HEK293 (cell line): ENCODE results near the gene NPDC1.

Experiments
- CTCF ChIA-PET: fragments of 350-600 bp; formaldehyde crosslinking; extraction: SDS; loops from one replicate; lab custom pipeline; 2021; ENCODE audit warnings: antibody characterized with exemption; lab: Yijun Ruan, JAX
- POLR2A ChIA-PET: fragments of 300-600 bp; formaldehyde crosslinking; extraction: SDS; loops from one replicate; lab custom pipeline; 2020; ENCODE audit warnings: antibody characterized with exemption, inconsistent platforms; lab: Yijun Ruan, JAX
- H3K27ac ChIP-seq: fragments of 200-500 bp; sonication (Bioruptor generic); 2 replicates; pipeline ENCODE4 v1.5.1; 2014; ENCODE audit warnings: low read depth, low read length, control low read depth, inconsistent platforms; ENCODE audit errors: extremely low read depth
- H3K36me3 ChIP-seq, 2 experiments: fragments of 200-500 bp in 1 of 2; sonication (Bioruptor generic) in 1 of 2; 1 replicate in 1 of 2; 2 replicates in 1 of 2; pipeline ENCODE4 v1.5.1; 2014 to 2017; ENCODE audit warnings: inconsistent platforms in 2 of 2, low read length in 2 of 2; ENCODE audit not compliant: control insufficient read depth in 2 of 2, insufficient read depth in 1 of 2
- H3K4me1 ChIP-seq: fragments of 200-500 bp; sonication (Bioruptor generic); 2 replicates; pipeline ENCODE4 v1.5.1; 2014; ENCODE audit warnings: mild to moderate bottlenecking, low read length, inconsistent platforms; ENCODE audit not compliant: control insufficient read depth, insufficient read depth
- H3K4me3 ChIP-seq: 2 replicates; pipeline ENCODE4 v1.5.1; 2011; ENCODE audit warnings: low read depth, mild to moderate bottlenecking, control low read depth, low read length, moderate library complexity
- H3K9me3 ChIP-seq: fragments of 200-500 bp; sonication (Bioruptor generic); 2 replicates; pipeline ENCODE4 v1.5.1; 2014; ENCODE audit warnings: low read depth, low read length, inconsistent platforms; ENCODE audit not compliant: control insufficient read depth, insufficient read depth
- BCL11B ChIP-seq: fragments of 450-650 bp; formaldehyde crosslinking; IDR thresholded peaks from 2 replicates; pipeline ENCODE4 v1.5.1; 2016; ENCODE audit warnings: low read depth, missing biosample characterization, missing genetic modification characterization
- BCL6B ChIP-seq: fragments of 450-650 bp; formaldehyde crosslinking; IDR thresholded peaks from 2 replicates; pipeline ENCODE4 v1.5.1; 2017; ENCODE audit warnings: missing biosample characterization, missing genetic modification characterization
- GLIS1 ChIP-seq: fragments of 450-650 bp; formaldehyde crosslinking; IDR thresholded peaks from 2 replicates; pipeline ENCODE4 v1.5.1; 2016; ENCODE audit warnings: missing biosample characterization, missing genetic modification characterization
- GLIS2 ChIP-seq: fragments of 450-650 bp; formaldehyde crosslinking; IDR thresholded peaks from 2 replicates; pipeline ENCODE4 v1.5.1; 2016; ENCODE audit warnings: missing biosample characterization, missing genetic modification characterization
- HIC1 ChIP-seq: fragments of 450-650 bp; formaldehyde crosslinking; IDR thresholded peaks from 2 replicates; pipeline ENCODE4 v1.5.1; 2016; ENCODE audit warnings: missing biosample characterization, missing genetic modification characterization
- KLF1 ChIP-seq: fragments of 450-650 bp; formaldehyde crosslinking; IDR thresholded peaks from 2 replicates; pipeline ENCODE4 v1.5.1; 2016; ENCODE audit warnings: missing biosample characterization, missing genetic modification characterization
- KLF8 ChIP-seq: fragments of 450-650 bp; formaldehyde crosslinking; IDR thresholded peaks from 2 replicates; pipeline ENCODE4 v1.5.1; 2016; ENCODE audit warnings: missing biosample characterization, missing genetic modification characterization
- KLF9 ChIP-seq: fragments of 450-650 bp; formaldehyde crosslinking; IDR thresholded peaks from 2 replicates; pipeline ENCODE4 v1.5.1; 2016; ENCODE audit warnings: missing biosample characterization, missing genetic modification characterization, low read depth
- PRDM10 ChIP-seq: fragments of 450-650 bp; formaldehyde crosslinking; IDR thresholded peaks from 2 replicates; pipeline ENCODE4 v1.5.1; 2016; ENCODE audit warnings: missing biosample characterization, missing genetic modification characterization
- PRDM6 ChIP-seq: fragments of 450-650 bp; formaldehyde crosslinking; IDR thresholded peaks from 2 replicates; pipeline ENCODE4 v1.5.1; 2017; ENCODE audit warnings: missing biosample characterization, missing genetic modification characterization
- ZBTB20 ChIP-seq: fragments of 450-650 bp; formaldehyde crosslinking; IDR thresholded peaks from 2 replicates; pipeline ENCODE4 v1.5.1; 2016; ENCODE audit warnings: missing biosample characterization, missing genetic modification characterization
- ZBTB21 ChIP-seq: fragments of 450-650 bp; formaldehyde crosslinking; IDR thresholded peaks from 2 replicates; pipeline ENCODE4 v1.5.1; 2017; ENCODE audit warnings: missing biosample characterization, missing genetic modification characterization
- ZBTB48 ChIP-seq: fragments of 450-650 bp; formaldehyde crosslinking; IDR thresholded peaks from 2 replicates; pipeline ENCODE4 v1.5.1; 2016; ENCODE audit warnings: missing biosample characterization, missing genetic modification characterization
- ZBTB8A ChIP-seq: fragments of 450-650 bp; formaldehyde crosslinking; IDR thresholded peaks from 2 replicates; pipeline ENCODE4 v1.5.1; 2016; ENCODE audit warnings: missing biosample characterization, missing genetic modification characterization
- ZFP37 ChIP-seq: fragments of 450-650 bp; formaldehyde crosslinking; IDR thresholded peaks from 2 replicates; pipeline ENCODE4 v1.5.1; 2016; ENCODE audit warnings: missing biosample characterization, missing genetic modification characterization
- ZFP41 ChIP-seq: fragments of 450-650 bp; formaldehyde crosslinking; IDR thresholded peaks from 2 replicates; pipeline ENCODE4 v1.5.1; 2016; ENCODE audit warnings: missing biosample characterization, missing genetic modification characterization, borderline replicate concordance
- ZNF221 ChIP-seq: fragments of 450-650 bp; formaldehyde crosslinking; IDR thresholded peaks from 2 replicates; pipeline ENCODE4 v1.5.1; 2017; ENCODE audit warnings: missing biosample characterization, missing genetic modification characterization, borderline replicate concordance
- ZNF621 ChIP-seq: fragments of 450-650 bp; formaldehyde crosslinking; IDR thresholded peaks from 2 replicates; pipeline ENCODE4 v1.5.1; 2017; ENCODE audit warnings: missing biosample characterization, missing genetic modification characterization
- ZNF624 ChIP-seq: fragments of 450-650 bp; formaldehyde crosslinking; IDR thresholded peaks from 2 replicates; pipeline ENCODE4 v1.5.1; 2017; ENCODE audit warnings: missing biosample characterization, missing genetic modification characterization
- ZNF701 ChIP-seq: fragments of 450-650 bp; formaldehyde crosslinking; IDR thresholded peaks from 2 replicates; pipeline ENCODE4 v1.5.1; 2016; ENCODE audit warnings: missing biosample characterization, missing genetic modification characterization
- ZSCAN5A ChIP-seq: fragments of 450-650 bp; formaldehyde crosslinking; IDR thresholded peaks from 2 replicates; pipeline ENCODE4 v1.5.1; 2016; ENCODE audit warnings: missing biosample characterization, missing genetic modification characterization

The NPDC1 gene

GRCh38 chr9:136997371-136997770 lies 48.6 kb downstream of the NPDC1 start:
- Histone ChIP-seq H3K27ac (no peak overlapping the region), H3K36me3 (peaks cover 0 to 18% of the 10 kb centered on the region in 2 experiments; a peak in 1 of 3 replicates), H3K4me1 (peaks cover 5% of the 10 kb centered on the region), H3K9me3 (no peaks in the 10 kb centered on the region), H3K4me3 (no peak overlapping the region)
- CTCF ChIA-PET: interaction anchor here (0.6 to 5.4 kb wide), 3 partner anchors 32 to 49 kb away, joined by 3 to 38 read pairs (median 15); partner anchors contain the start of gene ABCA2
- POLR2A ChIA-PET: interaction anchor here (1.3 kb wide), 2 partner anchors 111 to 156 kb away, joined by 3 to 4 read pairs; partner anchors contain the start of gene TRAF2
- TF ChIP-seq ZNF624 (tag by site-specific recombination) (no peak), ZNF701 (no peak), ZNF221 (tag by site-specific recombination) (no peak), BCL11B (tag by site-specific recombination) (no peak), HIC1 (tag by site-specific recombination) (peak; percentile 31), ZSCAN5A (tag by site-specific recombination) (no peak), BCL6B (tag by site-specific recombination) (no peak), PRDM6 (tag by site-specific recombination) (no peak)

GRCh38 chr9:136996361-136997292 lies 49.4 kb downstream of the NPDC1 start, which contains the start of gene CLIC3:
CLIC3 (minus strand) TSS chr9:136996568; CDS start chr9:136996543, 25 bp downstream.
- ChIA-PET CTCF (interaction anchor here (0.6 to 5.4 kb wide), 6 partner anchors 33 to 209 kb away, joined by 3 to 38 read pairs (median 4); partner anchors contain the start of gene ABCA2), POLR2A (interaction anchor here (0.7 to 1.6 kb wide), 15 partner anchors 10 to 244 kb away, joined by 3 to 8 read pairs (median 4); partner anchors contain the start of genes TRAF2 and TUBB4B)
- peaks cover 5% of the 10 kb centered on the region for H3K4me1 ChIP-seq
- no peak within 1 kb of the TSS for H3K4me3 ChIP-seq
- peaks cover 0 to 18% of the 10 kb centered on the region in 2 experiments; a peak in 1 of 3 replicates for H3K36me3 ChIP-seq
- no peak within 1 kb of the TSS for H3K27ac ChIP-seq
- H3K9me3 ChIP-seq: no peaks in the 10 kb centered on the region
- TF ChIP-seq ZBTB20 (tag by site-specific recombination) (0 out of 2 replicates have a peak, but pooled peaks have one; percentile 15), ZBTB48 (tag by site-specific recombination) (peak; percentile 9; the same call in 1 of the 2 replicates), GLIS1 (tag by site-specific recombination) (peak; percentile 57), ZBTB21 (no peak), ZFP41 (no peak), KLF1 (tag by site-specific recombination) (peak; percentile 95), ZNF621 (tag by site-specific recombination) (no peak), KLF9 (0 out of 2 replicates have a peak, but pooled peaks have one; percentile 25), KLF8 (peak; percentile 25; the same call in 1 of the 2 replicates), GLIS2 (tag by site-specific recombination) (peak; percentile 82), ZBTB8A (tag by site-specific recombination) (peak; percentile 16; the same call in 1 of the 2 replicates), PRDM10 (tag by site-specific recombination) (peak; percentile 89), ZFP37 (no peak)
